Measurements from ENCODE around the gene ADGRV1. TPM values are rescaled to one million over a fixed set of nuclear protein-coding genes. Genes with fewer than 3 reads are reported as not detected.

Gene ADGRV1
- total RNA-seq, 1 experiment from 2014 or later: 64.8 TPM

DNA sequence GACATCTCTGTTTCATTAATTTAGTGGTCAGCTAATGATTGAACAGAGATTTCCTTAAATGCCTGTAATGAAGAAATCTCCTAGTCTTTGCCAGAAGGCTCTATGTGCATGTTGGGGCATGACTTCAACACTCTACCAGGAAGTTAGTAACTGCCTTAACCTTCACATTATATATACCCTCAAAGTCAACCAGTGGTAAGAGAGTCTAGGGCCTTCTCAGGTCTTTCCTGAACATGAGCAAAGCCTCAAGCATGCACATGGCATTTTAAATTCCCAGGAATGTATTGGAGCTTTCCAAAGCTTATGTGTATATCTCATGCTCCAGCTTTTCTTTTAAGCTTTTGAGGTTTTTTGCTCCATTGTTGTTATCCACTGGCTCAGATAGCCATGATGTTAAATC is 436.2 kb downstream of the ADGRV1 start:
- no peak overlapping the region for H3K27ac ChIP-seq (ENCODE audit: insufficient read length, low read depth, low read length)
- H3K4me2 ChIP-seq (ENCODE audit: insufficient read depth, insufficient read length, low read length): no peak overlapping the region
- no peak overlapping the region for H2BK120ac ChIP-seq (ENCODE audit: low read depth, low read length, poor library complexity, severe bottlenecking)
- H3K4me1 ChIP-seq (ENCODE audit: insufficient read depth, low read length): 0 out of 2 replicates have a peak, but pooled peaks cover 2% of the 10 kb centered on the region
- no peak overlapping the region for H3K4ac ChIP-seq (ENCODE audit: low read depth, low read length)
- H3K9ac ChIP-seq (ENCODE audit: extremely low read depth, insufficient read length, low read length): no peak overlapping the region
- H3K27me3 ChIP-seq (ENCODE audit: insufficient read depth, low read length): no peaks in the 10 kb centered on the region
- H3K9me3 ChIP-seq (ENCODE audit: control insufficient read depth, low read depth, low read length): peaks cover 6% of the 10 kb centered on the region
- Mint-ChIP-seq H3K4me3 (no peak overlapping the region), H3K4me1 (peaks cover 5 to 9% of the 10 kb centered on the region in 2 experiments), H3K9me3 (peaks cover 16 to 20% of the 10 kb centered on the region in 2 experiments; a peak in 4 of 5 replicates), H3K27ac (no peak overlapping the region), H3K36me3 (ENCODE audit: insufficient read depth in 1 of 3, low read depth in 3 of 3) (peaks cover 32 to 41% (median 38%) of the 10 kb centered on the region in 3 experiments), H3K27me3 (ENCODE audit: low read depth) (no peaks in the 10 kb centered on the region)
- no peak for TF ChIP-seq CTCF (conservative IDR thresholded peaks at IDR 0.05)
- no peaks in the 10 kb centered on the region for H3K23me2 ChIP-seq (ENCODE audit: insufficient read length, low read depth, low read length, poor library complexity, severe bottlenecking)
- H2AFZ ChIP-seq (ENCODE audit: low read length): no peak overlapping the region
- no peak overlapping the region for H2AK5ac ChIP-seq (ENCODE audit: insufficient read length, low read length)
- H3K18ac ChIP-seq (ENCODE audit: insufficient read length, low read depth, low read length): no peak overlapping the region
- H3K79me1 ChIP-seq (ENCODE audit: insufficient read depth, low read depth, low read length, poor library complexity, severe bottlenecking): no peaks in the 10 kb centered on the region
- no peak overlapping the region for H2BK20ac ChIP-seq (ENCODE audit: low read depth, low read length, poor library complexity, severe bottlenecking)
- H4K91ac ChIP-seq (ENCODE audit: insufficient read length, low read depth, low read length): no peak overlapping the region
- no peak overlapping the region for H3T11ph ChIP-seq (ENCODE audit: low read length)
- H3K79me2 ChIP-seq (ENCODE audit: insufficient read depth, low read length): no peaks in the 10 kb centered on the region
- no peak overlapping the region for H4K8ac ChIP-seq (replicated peaks; ENCODE audit: insufficient read length, low read depth, low read length)
- H4K20me1 ChIP-seq (ENCODE audit: control insufficient read depth, insufficient read depth, insufficient read length): no peaks in the 10 kb centered on the region
- H3K14ac ChIP-seq (ENCODE audit: insufficient read depth, low read length): no peak overlapping the region
- no peak overlapping the region for H4K5ac ChIP-seq (ENCODE audit: insufficient read length, low read depth, low read length)
- DNase-seq: no peak
- no peak overlapping the region for H2BK5ac ChIP-seq (ENCODE audit: insufficient read length, low read length)
- no peak overlapping the region for H3K23ac ChIP-seq (ENCODE audit: insufficient read length, low read depth, low read length)
- no peak overlapping the region for H3K56ac ChIP-seq (ENCODE audit: insufficient read length, low read depth, low read length)
- no peak overlapping the region for H2BK12ac ChIP-seq (ENCODE audit: insufficient read length, low read depth, low read length)
- H2BK15ac ChIP-seq (ENCODE audit: low read depth, low read length): no peak overlapping the region

All from H9 (cell line).